Activated naive CD4-positive, alpha-beta T cell treated with anti-CD3 and anti-CD28 coated beads, Interleukin-2, amount 50 U/mL, for 16 hours (primary cell): ENCODE data around the gene BRSK1.

Experiments used
- DNase-seq: peaks from one replicate; pipeline ENCODE4 v3.0.0-alpha.2; 2020

The BRSK1 gene

DNA sequence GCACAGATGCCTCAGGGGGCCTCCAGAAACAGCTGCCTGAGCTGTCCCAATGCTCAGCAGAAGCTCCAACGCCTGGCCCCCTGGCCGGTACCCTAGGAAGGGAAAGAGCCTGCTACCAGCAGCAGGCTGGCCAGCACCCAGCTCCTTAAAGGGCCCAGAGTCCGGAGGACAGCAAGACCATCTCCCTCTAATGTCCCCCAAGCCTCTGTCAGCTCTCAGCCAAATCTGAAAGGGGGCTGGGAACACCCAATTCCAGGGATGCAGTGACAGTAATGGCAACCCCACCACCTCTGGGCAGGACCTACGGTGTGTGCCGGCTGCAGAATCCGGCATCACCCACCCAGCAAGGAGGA, 29.2 kb upstream of the BRSK1 start:
- no peak for DNase-seq

DNA sequence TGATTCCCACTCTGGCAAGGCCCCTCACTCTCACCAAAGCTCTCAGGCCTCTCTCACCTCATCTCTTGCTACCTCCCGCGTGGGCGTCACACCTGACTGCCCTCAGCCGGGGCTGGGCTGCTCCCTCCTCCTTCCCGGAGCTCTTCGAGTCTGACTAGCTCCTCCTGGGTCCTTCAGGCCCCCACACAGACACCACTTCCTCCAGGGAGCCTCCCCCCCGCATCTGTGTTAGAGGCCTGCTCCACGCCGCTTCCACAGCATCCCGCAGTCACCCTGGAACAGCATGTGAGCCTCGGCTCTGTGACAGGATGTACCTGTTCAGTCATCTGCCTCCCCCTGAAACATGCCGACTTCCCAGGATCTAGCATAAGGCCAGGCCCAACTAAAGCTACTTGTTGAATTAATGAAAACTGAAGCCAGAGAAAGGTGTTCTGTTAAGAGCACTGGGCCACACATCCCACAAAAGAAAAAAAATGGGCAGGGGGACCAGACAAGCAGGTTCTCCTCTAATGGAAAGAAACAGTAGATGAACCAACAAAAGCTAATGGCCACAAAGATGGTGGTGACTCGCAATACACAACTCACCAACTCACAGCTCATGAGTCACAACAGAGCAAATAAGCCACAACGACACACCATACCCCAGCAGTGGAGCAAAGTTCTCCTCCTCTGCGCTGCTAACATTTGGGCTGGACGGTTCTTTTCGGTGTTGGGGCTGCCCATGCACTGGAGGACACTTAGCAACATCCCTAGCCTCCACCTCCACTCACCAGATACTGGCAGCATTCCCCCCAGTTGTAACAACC, 28.0 kb upstream of the BRSK1 start:
- peak; percentile 57 for DNase-seq

- DNase-seq, result no peak
Observed at GRCh38 chr19:55256562-55257460, 27.0 kb upstream of the BRSK1 start.

GRCh38 chr19:55257461-55258420, 26.1 kb upstream of the BRSK1 start:
- no peak for DNase-seq

DNA sequence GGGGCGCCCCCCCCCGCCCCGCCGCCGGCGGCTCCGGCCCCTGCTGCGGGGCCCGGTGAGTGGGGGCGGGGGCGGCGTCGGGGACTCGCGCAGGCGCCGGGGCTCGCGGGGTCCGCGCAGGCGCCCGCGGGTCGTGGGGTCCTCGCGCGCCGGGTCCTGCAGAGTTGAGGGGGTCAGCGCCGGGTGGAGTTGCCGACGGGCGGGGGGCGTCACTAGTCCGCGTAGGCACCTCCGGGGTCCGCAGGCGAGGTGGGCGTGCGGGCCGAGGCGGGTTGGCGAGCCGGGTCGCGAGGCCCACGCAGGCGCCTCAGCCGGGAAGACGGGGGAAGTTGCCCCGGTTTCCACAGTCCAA, 25.3 kb upstream of the BRSK1 start:
- peak; percentile 65 for DNase-seq

- peak; percentile 95 for DNase-seq
Observed at GRCh38 chr19:55258828-55259539, 24.8 kb upstream of the BRSK1 start, which contains the start of gene PPP6R1. Gene PPP6R1 (minus strand): TSS chr19:55259017. CDS start chr19:55247103, 11,914 bp downstream.

DNA sequence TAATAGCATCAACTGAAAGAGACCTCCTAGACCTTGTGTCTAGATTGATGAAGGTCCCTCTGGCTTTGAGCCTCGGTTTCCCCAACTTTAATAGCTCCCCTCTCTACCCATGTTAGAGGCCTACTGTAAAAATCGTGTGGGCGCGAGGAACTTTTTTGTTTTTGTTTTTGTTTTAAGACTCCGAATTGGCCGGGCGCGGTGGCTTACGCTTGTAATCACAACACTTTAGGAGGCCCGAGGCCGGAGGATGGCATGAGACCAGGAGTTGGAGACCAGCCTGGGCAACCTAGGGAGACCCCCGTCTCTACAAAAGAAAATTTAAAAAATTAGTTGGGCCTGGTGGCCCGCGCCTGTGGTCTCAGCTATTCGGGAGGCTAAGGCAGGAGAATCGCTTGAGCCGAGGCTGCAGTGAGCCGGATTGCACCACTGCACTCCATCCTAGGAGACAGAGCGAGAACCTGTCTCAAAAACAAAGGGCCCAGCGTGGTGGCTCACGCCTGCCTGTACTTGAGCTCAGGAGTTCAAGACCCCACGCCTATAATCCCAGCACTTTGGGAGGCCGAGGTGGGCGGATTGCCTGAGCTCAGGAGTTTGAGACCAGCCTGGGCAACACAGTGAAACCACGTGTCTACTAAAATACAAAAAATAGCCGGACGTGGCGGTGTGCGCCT, 24.1 kb upstream of the BRSK1 start:
- DNase-seq, result no peak

DNA sequence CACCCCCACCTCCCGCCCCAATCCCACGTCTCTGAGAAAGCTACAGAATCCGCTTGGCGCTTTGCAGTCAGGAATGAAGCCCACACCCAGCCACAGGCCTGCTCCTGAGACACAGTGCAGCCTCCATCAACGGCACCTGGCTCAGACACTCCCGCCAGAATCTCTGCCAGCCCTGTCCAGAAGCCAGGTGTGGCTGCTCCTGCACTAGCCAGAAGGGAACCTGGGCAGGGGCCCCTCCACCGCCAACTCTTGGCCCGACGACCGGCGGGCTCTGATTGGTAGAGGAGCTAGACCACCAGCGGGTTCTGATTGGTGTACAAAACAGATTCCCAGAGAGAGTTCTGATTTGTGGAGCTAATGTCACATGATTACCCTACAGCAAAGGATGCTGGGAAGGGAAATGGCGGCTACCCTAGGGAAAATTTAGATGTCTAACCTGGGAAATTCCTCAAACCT, 22.1 kb upstream of the BRSK1 start:
- no peak for DNase-seq

DNA sequence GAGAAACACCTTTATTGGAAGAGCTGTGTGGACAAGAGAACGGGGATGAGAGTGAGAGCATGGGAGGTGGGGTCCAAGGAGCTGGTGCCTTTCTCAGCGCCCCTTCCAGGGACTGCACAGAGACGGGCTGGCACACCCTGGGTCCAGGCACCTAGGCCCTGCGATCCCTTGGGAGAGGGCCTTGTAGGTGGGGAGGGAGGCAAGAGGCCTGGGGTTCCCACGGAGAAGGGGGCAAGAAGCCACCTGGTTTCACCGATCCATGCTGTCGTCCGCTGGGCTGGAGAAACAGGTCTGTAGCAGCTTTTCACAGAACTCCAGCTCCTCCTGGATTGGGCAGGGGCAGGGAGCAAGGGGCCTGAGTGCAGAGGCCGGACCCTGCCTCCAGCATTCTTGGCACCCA, 21.4 kb upstream of the BRSK1 start:
- no peak for DNase-seq

DNA sequence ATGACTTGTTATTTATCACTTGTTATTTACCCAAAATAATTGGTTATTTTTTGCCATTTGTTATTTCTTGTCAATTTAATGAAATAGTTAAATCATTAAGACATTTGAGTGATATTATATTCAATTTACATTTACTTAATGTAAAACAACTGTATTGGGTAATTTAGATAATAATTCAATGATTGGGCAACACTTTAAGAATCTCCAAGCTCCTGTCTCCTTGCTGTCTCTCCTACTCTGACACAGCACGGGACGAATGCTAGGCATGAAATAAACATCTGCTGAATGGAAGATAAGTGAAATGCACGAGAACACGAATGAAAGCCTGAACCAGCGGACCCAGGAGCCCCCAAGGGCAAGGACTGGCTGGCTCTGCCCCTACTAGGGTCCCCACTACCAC, 19.3 kb upstream of the BRSK1 start:
- DNase-seq, result no peak

- DNase-seq, result no peak
Observed at GRCh38 chr19:55265173-55265572, 18.6 kb upstream of the BRSK1 start.

DNA sequence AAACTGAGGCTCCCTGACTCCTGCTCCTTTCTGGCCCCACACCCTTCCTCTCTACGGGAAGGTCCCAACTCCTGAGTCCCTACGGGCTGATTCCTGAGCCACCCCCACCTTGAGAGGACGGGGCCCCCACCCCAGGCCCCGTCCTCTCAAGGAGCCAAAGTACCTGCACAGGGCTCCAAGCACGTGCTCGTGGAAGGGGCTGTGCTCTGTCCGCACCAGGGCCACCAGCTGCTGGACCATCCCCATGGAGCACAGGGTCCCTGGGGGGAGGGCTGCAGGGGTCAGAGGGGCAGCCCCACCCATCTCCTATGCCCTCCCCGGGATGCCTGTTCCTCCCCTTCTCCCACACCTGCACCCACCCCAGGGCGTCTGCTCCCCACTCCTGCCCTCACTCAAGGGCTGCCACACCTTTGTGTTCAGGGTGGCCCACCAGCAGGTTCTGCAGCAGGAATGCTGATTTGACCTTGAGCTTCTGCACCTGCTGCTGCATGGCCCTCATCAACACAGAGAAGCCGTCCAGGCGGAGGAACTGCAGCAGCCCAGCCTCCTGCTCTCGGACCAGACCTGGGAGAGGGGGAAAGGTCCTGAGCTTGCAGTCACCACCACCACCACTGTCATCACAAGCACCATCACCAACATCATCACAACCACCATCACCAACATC, 17.9 kb upstream of the BRSK1 start:
- DNase-seq, result no peak

DNA sequence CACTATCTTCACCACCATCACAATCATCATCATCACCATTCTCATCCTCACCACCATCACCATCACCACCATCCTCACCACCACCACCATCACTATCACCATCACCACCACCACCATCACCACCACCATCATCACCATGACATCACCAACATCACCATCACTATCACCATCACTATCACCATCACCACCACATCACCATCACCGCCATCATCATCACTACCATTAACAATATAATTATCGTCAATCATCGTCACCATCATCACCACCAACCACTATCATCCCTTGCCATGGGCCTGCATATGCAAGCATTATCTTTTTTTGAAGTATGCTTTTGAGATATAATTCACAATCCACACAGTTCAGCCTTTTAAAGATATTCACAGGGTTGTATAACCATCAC, 17.4 kb upstream of the BRSK1 start:
- DNase-seq, result no peak

DNA sequence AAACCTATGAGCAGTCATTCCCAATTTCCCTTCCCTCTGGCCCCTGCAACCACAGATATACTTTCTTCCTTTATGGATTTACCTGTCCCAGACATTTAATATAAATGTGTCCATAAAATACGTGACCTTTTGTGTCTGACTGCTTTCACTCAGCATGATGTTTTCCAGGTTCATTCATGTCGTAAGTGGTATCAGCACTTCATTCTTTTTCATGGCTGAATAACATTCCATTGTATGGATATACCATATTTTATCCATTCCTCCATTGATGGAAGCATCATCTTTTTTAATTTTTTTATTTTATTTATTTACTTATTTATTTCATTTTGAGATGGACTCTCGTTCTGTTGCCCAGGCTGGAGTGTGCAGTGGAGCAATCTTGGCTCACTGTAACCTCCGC, 17.0 kb upstream of the BRSK1 start:
- no peak for DNase-seq

GRCh38 chr19:55269299-55269698, 14.5 kb upstream of the BRSK1 start:
- DNase-seq, result no peak

- DNase-seq, result no peak
Observed at GRCh38 chr19:55270172-55270942, 13.4 kb upstream of the BRSK1 start.

- DNase-seq, result no peak
Observed at GRCh38 chr19:55272142-55272541, 11.7 kb upstream of the BRSK1 start.

DNA sequence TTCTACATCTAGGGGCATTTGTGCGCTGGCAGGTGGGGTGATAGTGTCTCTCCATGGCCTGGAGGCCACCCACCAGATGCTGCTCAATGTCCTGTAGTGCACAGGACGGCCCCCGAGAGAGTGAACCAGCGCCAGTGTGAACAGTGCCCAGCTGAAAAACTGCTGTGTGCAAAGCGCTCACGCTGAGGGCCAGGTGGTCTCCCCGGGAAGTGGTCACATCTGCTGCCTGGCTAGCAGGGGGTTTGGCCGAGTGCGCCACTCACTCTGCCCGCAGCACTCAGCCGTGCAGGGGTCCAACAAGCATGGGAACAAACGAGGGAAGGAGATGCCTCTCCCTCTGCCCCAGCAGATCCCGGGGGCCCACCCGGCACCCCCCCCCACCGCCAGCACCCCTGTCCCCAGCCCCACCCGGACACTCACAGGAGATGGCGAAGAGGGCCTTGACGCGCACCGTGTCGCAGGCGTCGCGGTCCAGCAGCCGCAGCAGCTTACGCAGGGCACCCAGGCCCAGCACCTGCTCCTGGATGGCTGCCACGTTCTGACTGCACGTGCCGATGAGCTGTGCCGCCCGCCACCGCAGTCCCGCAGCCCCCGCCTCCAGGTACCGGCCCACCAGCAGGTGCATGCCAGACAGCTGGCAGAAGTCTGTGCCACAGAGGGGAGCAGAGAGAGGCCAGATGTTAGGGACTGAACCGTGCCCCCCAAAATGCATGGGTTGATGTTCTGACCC, 9.7 kb upstream of the BRSK1 start:
- DNase-seq, result no peak
